NCI-H748 (cell line): ENCODE results near the gene HOXC6.

ENCODE experiments used
- DNase-seq: peaks from one replicate; lab custom pipeline; 2025; ENCODE audit not compliant: unreplicated experiment; lab: John Stamatoyannopoulos, UW

The HOXC6 gene

GRCh38 chr12:54028314-54029201, at the start of gene HOXC6:
Gene HOXC6 (plus strand): TSS chr12:54028440. CDS start chr12:54028522, 82 bp downstream.
- peak; percentile 41 for DNase-seq

- DNase-seq, result peak; percentile 16
These were observed 49.5 kb upstream of the HOXC6 start for GRCh38 chr12:53978477-53979356.

DNA sequence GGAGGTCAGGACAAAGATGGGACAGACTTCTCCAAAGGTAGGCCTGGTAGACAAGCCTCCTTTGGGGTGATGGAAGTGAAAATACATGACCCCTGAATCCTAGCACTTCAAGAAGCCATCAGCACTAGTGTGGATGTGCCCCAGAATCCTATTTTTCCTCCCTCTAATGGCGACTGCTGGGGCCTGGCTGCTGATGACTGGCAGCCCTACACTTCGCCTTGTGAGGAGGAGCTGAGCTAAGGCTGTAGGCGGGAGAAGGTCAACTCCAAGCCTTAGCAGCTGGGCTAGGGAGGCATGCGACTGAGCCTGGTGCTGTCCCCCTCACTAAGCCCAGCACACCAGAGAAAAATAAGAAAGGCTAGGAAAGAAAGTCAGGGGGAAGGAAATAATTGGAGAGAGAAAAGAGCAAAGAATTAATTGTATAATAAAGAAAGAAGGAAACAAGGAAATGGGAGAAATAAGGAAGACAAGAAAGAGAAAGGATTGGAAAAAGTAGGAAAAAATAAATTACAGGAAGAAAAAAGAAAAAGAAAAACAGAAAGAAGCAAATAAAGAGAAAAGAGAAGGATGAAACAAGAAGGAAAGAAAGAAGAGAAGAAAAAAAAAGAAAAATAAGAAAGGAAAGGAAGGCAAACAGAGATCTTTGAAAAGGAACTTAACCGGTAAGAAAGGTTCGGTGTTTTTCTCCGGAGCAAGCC, 48.0 kb upstream of the HOXC6 start:
- no peak for DNase-seq

GRCh38 chr12:53980802-53981496, 47.3 kb upstream of the HOXC6 start:
- DNase-seq, result no peak

DNA sequence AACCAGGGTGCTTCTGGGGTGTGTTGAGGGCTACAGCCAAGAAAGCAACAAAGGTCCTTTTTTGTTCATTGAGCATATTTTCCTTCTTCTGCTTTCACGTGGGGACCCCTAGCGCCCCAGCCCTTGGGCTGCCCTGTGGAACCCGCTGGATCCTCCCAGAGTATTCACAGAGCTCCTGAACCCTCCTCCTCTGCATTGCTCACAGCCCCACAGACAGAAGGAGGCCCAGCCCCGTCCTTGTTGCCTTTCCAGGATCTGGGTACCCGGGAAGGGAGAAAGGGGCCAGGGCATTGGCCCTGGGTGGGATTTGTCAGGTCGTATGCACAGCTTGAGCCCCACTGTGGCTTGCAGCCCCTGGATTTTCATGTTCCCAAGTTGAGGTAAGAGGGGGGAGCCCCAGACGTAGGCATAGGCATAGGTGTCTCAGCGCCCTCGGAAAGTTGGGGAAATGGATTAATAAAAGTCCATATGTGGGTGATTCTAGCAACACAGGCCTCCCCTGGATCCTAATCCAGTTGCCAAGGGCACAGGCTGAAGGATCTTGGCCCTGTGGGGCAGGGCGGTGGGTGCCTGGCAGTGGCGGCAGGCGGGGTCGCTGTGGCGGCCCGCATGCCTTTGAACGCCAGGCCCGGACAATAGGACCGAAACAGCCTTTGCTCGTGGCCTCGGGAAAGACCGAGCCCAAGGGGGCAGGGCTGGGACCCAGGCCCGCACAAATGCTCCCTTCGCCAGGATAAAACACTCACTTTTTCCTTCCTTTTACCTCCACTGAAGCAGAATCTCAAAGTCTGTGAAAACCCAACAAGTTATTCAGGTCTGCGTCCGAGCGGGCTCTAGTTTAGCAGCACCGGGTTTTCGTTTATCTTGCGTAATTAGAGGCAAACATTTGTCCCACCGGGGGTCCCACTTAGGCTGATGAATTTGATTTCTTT, 46.3 kb upstream of the HOXC6 start:
- no peak for DNase-seq

GRCh38 chr12:53982648-53983567, 45.3 kb upstream of the HOXC6 start:
- DNase-seq, result no peak

DNA sequence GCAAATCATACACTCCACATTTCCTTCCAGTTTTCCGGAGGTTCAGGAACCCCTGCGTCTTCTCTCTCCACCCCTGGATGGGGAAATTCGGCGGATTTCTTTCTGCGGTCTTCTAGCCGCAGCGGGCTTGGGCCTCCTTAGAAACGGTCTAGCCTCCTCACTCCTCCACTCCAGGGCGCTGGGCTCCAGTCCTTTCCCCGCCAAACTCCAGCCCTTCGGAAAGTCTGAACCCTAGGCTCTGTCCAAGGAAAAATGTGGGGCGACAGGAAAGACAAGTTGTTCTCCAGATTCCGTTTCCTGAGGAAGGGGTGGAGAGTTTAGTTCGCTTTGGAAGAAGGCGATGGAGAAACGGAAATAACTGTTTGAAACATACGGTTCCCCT, 44.7 kb upstream of the HOXC6 start:
- DNase-seq, result no peak

DNA sequence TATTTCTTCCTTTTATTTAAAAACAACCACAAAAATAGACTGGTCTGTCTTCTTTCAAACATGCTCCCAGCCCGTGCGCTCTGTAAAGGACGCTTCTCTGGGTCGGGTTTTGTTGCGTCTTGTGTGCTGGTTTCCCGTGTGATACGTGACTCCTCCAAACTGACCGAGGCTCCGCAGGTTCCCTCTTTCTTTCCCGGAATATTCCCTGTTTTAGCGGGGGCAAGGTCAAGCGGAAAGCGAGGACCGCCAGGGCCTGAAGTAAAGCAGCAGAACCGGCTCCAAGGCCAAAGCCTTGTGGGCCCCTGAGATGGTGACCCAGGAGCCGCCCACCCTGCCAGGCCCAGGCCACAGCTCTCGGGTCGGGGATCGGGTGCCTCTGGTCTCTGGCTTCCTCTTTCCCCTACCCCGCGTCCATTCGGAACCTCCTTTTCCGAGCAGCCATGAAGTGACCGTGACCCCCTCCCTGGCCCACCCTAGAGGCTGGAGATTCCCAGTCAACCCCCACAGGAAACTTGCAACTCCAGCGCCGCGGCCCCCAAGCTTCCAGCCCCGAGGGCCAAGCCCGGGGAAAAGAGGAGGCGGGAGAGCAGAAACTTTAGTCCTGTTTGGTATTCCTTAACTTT, 44.2 kb upstream of the HOXC6 start:
- DNase-seq, result no peak

DNA sequence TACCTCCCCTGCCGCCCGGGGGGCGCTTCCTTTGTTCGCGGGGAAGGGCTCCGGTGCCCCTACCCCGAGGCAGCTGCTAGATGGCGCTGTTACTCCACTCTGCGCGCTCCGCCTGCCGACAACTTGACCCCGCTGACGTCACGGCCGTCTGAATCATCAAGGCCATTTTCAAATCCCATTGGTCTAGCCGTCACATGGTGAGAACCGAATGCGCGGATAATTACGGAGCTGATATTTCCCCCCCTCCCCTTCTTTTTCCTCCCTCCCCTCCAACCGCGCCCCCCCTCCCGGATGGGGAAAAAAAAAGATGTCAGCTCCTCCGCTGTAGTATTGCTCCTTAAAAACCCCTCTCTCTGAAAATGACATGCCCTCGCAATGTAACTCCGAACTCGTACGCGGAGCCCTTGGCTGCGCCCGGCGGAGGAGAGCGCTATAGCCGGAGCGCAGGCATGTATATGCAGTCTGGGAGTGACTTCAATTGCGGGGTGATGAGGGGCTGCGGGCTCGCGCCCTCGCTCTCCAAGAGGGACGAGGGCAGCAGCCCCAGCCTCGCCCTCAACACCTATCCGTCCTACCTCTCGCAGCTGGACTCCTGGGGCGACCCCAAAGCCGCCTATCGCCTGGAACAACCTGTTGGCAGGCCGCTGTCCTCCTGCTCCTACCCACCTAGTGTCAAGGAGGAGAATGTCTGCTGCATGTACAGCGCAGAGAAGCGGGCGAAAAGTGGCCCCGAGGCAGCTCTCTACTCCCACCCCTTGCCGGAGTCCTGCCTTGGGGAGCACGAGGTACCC, 43.1 kb upstream of the HOXC6 start, which contains the start of gene HOXC10:
Gene HOXC10 (plus strand): TSS at position 246 of the 791 bp plus-strand sequence. CDS start 114 bp downstream, at position 360.
- peak; percentile 96 for DNase-seq

DNA sequence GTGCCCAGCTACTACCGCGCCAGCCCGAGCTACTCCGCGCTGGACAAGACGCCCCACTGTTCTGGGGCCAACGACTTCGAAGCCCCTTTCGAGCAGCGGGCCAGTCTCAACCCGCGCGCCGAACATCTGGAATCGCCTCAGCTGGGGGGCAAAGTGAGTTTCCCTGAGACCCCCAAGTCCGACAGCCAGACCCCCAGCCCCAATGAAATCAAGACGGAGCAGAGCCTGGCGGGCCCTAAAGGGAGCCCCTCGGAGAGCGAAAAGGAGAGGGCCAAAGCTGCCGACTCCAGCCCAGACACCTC, 42.6 kb upstream of the HOXC6 start:
- no peak for DNase-seq

GRCh38 chr12:53985994-53986685, 42.1 kb upstream of the HOXC6 start:
- DNase-seq, result no peak

DNA sequence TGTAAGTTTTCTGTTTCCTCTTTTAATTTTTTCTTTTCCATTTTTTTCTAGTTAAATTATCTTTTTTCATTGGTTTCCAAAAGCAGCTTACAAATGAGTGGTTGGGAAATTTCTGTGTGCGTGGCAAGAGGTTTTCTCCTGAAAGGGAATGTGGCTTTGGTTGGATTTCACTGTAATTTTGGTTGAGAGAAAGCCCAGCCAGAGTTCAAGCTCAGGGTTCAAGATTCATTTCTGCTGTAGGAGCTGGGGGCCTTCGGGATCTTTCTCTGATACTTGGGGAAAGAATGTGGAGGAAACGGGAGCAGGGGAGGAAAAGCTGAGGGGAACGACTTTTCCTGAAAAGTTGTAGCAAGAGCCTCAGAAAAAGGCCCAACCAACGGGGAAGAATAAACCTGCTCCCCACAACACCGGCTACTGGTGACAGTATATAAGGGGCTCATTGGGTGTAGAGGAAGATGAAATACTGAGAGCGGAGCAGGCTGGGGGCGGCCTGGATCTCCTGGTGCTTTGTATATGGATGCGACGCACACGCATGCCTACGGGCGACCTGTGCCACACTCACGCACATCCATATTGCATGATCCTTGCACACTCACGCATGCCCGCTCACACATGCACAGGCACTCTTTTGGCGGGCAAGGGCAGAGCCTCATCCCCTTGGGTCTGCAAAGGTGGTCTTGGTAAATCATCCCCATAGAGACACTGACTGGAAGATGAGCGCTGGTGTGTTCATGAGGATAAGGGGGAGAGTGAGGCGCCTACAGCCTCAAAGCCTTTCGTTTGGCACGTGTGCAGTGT, 41.4 kb upstream of the HOXC6 start:
- DNase-seq, result no peak

DNA sequence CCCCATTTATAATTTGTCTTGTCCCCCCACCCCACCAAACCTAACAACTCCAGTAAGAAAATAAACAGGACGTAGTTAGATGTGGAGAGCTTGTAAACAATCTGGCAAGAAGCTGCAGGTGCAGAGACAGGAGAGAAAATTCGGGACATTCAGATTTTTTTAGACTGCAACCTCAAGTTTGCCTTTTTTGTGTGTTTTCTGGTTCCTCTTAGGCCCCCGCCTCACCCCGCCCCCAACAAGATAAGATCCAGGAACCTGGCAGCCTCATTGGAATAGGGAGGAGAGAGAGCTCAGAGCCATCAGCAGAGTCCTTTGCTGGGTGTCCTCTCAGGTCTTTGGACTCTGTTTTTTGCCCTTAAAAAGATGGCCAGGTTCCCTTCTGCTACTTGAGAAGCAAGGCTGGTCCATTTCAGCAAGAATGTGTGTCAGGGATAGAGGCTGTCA, 40.4 kb upstream of the HOXC6 start:
- no peak for DNase-seq

DNA sequence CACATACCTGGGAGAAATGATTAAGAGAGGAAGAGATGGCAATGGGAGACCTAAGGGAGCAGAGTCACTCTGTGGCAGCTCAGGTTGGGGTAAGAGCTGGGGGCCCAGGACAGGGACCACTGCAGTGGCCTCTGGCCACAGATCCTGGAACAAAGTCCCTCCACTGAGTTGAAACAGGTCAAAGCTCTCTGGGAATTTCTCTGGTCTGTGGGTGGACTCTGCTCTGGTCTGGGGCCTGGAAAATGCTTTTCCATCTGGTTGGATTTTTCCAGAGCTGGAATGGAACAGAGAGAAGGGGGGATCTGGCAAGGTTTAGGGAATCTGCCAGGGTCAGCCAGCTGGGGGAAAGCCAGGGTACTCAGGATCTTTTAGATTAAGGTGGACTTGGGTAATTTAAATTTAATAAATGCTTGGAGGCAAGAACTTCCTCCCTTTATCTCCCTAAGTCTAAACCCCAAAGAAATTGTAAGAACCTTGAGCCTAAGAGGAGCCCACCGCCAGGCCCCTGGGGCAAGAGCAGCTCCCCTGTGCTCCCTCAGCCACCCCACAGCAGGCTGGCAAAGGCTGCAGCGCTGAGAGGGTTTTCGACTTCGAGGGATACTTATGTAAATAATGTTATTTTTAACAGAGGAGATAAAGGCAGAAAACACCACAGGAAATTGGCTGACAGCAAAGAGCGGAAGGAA, 39.6 kb upstream of the HOXC6 start:
- DNase-seq, result no peak
